Mesendoderm (in vitro differentiated cells): Measurements from ENCODE around the gene CD7.

ENCODE experiments used
- DNase-seq: peaks from one replicate; pipeline ENCODE4 v3.0.0; 2013
- H2AK5ac ChIP-seq: 2 replicates; pipeline ENCODE4 v1.6.1; 2013; ENCODE audit warnings: low read length, inconsistent platforms
- H2BK120ac ChIP-seq: 2 replicates; pipeline ENCODE4 v1.6.1; 2013; ENCODE audit warnings: low read depth, mild to moderate bottlenecking, low read length, moderate library complexity, mixed read lengths
- H2BK15ac ChIP-seq: replicated peaks from 2 replicates; pipeline ENCODE4 v1.6.1; 2013; ENCODE audit warnings: low read depth, mild to moderate bottlenecking, moderate library complexity
- H2BK5ac ChIP-seq: 2 replicates; pipeline ENCODE4 v1.6.1; 2013; ENCODE audit warnings: low read length, inconsistent platforms
- H3K18ac ChIP-seq: 2 replicates; pipeline ENCODE4 v1.6.1; 2013; ENCODE audit warnings: mild to moderate bottlenecking, low read length, mixed read lengths
- H3K23ac ChIP-seq: one replicate; pipeline ENCODE4 v1.6.1; 2013; ENCODE audit warnings: low read length
- H3K27ac ChIP-seq: 2 replicates; pipeline ENCODE4 v1.5.1; 2013; ENCODE audit warnings: low read depth, mild to moderate bottlenecking, inconsistent platforms, low read length, moderate library complexity
- H3K27me3 ChIP-seq: 2 replicates; pipeline ENCODE4 v1.6.1; 2013; ENCODE audit warnings: low read length, control low read depth, mild to moderate bottlenecking, inconsistent platforms; ENCODE audit not compliant: insufficient read depth, poor library complexity
- H3K36me3 ChIP-seq: 2 replicates; pipeline ENCODE4 v1.6.1; 2013; ENCODE audit warnings: low read length, inconsistent platforms; ENCODE audit not compliant: control insufficient read depth, insufficient read depth
- H3K4ac ChIP-seq: one replicate; pipeline ENCODE4 v1.6.1; 2013; ENCODE audit warnings: low read depth, mild to moderate bottlenecking, low read length, moderate library complexity
- H3K4me1 ChIP-seq: 2 replicates; pipeline ENCODE4 v1.6.1; 2013; ENCODE audit warnings: low read depth, low read length, inconsistent platforms; ENCODE audit not compliant: control insufficient read depth
- H3K4me2 ChIP-seq: 2 replicates; pipeline ENCODE4 v1.6.1; 2013; ENCODE audit warnings: low read length
- H3K4me3 ChIP-seq: 2 replicates; pipeline ENCODE4 v1.5.1; 2013; ENCODE audit warnings: mild to moderate bottlenecking, low read length
- H3K56ac ChIP-seq: one replicate; pipeline ENCODE4 v1.6.1; 2013; ENCODE audit warnings: low read length
- H3K79me1 ChIP-seq: 2 replicates; pipeline ENCODE4 v1.6.1; 2013; ENCODE audit warnings: low read length, inconsistent platforms
- H3K79me2 ChIP-seq: 2 replicates; pipeline ENCODE4 v1.6.1; 2013; ENCODE audit warnings: mild to moderate bottlenecking, low read length; ENCODE audit not compliant: control insufficient read depth, insufficient read depth
- H3K9ac ChIP-seq: 2 replicates; pipeline ENCODE4 v1.6.1; 2013; ENCODE audit warnings: low read length, inconsistent platforms
- H4K5ac ChIP-seq: one replicate; pipeline ENCODE4 v1.6.1; 2013; ENCODE audit warnings: low read length
- H4K8ac ChIP-seq: one replicate; pipeline ENCODE4 v1.6.1; 2013; ENCODE audit warnings: low read depth, mild to moderate bottlenecking, control low read depth, low read length, moderate library complexity
- WGBS: extraction: QIAGEN DNeasy Blood & Tissue Kit; methylation state at CpG from one replicate; pipeline ENCODE4 v1.1.7; 2013; ENCODE audit warnings: low lambda C conversion rate, missing lambda C conversion rate; ENCODE audit not compliant: insufficient coverage; ENCODE audit errors: extremely low coverage; 5-methylcytosine and 5-hydroxymethylcytosine counted together

CD7 gene

DNA sequence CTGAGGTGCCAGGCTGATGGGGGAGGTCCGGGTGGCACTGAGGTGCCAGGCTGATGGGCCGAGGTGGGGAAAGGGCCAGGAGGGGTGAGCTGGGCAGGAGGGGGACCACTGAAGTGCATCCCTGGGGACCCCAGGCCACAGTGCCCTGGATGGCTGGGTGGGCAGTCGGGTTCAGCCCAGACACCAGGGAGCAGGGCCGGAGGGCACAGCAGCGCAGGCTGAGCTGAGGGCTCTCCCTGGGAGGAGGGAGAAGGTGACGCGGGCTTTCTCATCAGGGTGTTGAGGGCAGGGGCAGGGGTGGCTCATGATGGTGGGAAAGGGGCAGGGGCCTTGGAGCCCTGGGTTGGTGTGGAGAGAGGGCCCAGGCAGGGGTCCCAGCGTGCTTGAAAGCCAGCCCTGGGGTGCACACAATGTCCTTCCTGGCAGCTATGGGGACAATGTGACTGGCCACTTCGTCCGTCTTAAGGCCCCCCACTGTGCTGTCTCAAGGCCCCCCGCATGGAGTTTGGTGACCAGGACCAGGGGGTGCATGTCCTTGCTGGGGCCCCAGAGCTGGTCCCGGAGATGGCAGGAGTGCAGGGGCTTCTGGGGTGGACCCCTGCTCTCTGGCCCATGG, 16.0 kb downstream of the CD7 start:
- no peak for DNase-seq
- no peak overlapping the region for H3K23ac ChIP-seq
- no peak overlapping the region for H3K18ac ChIP-seq
- no peaks in the 10 kb centered on the region for H3K79me2 ChIP-seq
- H2BK15ac ChIP-seq: no peak overlapping the region
- H3K79me1 ChIP-seq: no peaks in the 10 kb centered on the region
- no peak overlapping the region for H3K56ac ChIP-seq
- no peak overlapping the region for H2AK5ac ChIP-seq
- WGBS: no CpG with 5 or more reads among the region's 12 CpGs
- no peak overlapping the region for H4K5ac ChIP-seq
- H4K8ac ChIP-seq: no peak overlapping the region
- H3K27me3 ChIP-seq: no peaks in the 10 kb centered on the region
- H3K4ac ChIP-seq: no peak overlapping the region
- H3K27ac ChIP-seq: no peak overlapping the region
- no peak overlapping the region for H2BK5ac ChIP-seq
- no peak overlapping the region for H3K9ac ChIP-seq
- no peaks in the 10 kb centered on the region for H3K4me1 ChIP-seq
- no peaks in the 10 kb centered on the region for H3K36me3 ChIP-seq
- no peak overlapping the region for H3K4me3 ChIP-seq
- H3K4me2 ChIP-seq: no peak overlapping the region
- no peak overlapping the region for H2BK120ac ChIP-seq

DNA sequence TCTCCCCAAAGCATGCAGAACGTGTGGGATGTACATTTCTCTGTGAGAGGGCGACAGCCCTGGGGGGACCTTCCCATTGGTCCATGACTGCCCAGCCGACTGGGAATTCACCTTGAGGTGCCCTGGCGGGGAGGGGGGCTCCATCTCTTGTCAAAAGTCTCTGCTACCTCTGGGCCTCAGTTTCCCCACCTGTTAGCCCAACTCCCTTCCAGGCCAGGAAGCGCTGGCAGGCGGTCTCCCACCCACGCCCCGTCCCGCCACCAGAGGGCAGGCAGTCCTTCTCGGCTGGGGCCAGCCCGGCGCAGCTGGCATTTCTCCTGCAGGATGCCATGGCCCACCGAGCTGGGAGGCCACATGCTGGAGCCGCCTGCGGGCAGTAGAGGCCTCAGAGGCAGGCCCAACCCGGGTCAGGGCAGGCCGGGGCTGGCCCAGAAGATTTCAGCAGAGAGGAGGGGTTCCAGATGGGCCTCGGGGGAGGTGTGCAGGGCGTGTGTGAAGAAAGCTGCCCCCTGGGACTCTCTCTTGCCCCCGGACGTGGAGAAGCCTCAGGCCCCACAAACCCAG, 16.6 kb downstream of the CD7 start:
- Histone ChIP-seq H3K4me3 (no peak overlapping the region), H3K4me2 (no peak overlapping the region), H4K5ac (no peak overlapping the region), H3K9ac (no peak overlapping the region), H3K23ac (no peak overlapping the region), H3K27ac (no peak overlapping the region), H3K27me3 (no peaks in the 10 kb centered on the region), H2AK5ac (no peak overlapping the region), H3K4ac (no peak overlapping the region), H2BK5ac (no peak overlapping the region), H4K8ac (no peak overlapping the region), H3K79me1 (no peaks in the 10 kb centered on the region), H3K56ac (no peak overlapping the region), H3K79me2 (no peaks in the 10 kb centered on the region), H2BK15ac (no peak overlapping the region), H2BK120ac (no peak overlapping the region), H3K36me3 (no peaks in the 10 kb centered on the region), H3K18ac (no peak overlapping the region), H3K4me1 (no peaks in the 10 kb centered on the region)
- no CpG with 5 or more reads among the region's 21 CpGs for WGBS
- peak; percentile 35 for DNase-seq

DNA sequence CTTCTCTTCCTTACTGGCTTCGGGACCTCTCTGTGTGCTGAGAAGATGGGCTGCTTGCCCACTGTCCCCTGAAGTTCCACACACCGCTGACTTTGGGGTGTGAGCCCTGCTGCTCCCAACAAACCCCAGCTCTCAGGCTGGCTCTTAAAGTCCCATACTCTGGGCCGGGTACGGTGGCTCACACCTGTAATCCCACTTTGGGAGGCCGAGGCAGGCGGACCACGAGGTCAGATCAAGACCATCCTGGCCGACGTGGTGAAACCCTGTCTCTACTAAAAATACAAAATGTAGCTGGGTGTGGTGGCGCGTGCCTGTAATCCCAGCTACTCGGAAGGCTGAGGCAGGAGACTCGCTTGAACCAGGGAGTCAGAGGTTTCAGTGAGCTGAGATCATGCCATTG, 17.2 kb downstream of the CD7 start:
- Histone ChIP-seq H2BK5ac (no peak overlapping the region), H2BK120ac (no peak overlapping the region), H3K4ac (no peak overlapping the region), H3K79me1 (no peaks in the 10 kb centered on the region), H3K23ac (no peak overlapping the region), H3K27ac (no peak overlapping the region), H2AK5ac (no peak overlapping the region), H3K79me2 (no peaks in the 10 kb centered on the region), H3K56ac (no peak overlapping the region), H4K5ac (no peak overlapping the region), H3K4me1 (no peaks in the 10 kb centered on the region), H3K4me3 (no peak overlapping the region), H3K18ac (no peak overlapping the region), H3K27me3 (no peaks in the 10 kb centered on the region), H4K8ac (no peak overlapping the region), H3K36me3 (no peaks in the 10 kb centered on the region), H3K9ac (no peak overlapping the region), H3K4me2 (no peak overlapping the region), H2BK15ac (no peak overlapping the region)
- DNase-seq: no peak
- no CpG with 5 or more reads among the region's 13 CpGs for WGBS

GRCh38 chr17:82299452-82299851, 18.0 kb downstream of the CD7 start:
- WGBS: no CpG with 5 or more reads among the region's 10 CpGs
- H3K9ac ChIP-seq: no peak overlapping the region
- no peak overlapping the region for H2BK120ac ChIP-seq

GRCh38 chr17:82298538-82299421, 18.6 kb downstream of the CD7 start:
- H2BK5ac ChIP-seq: no peak overlapping the region
- no peak overlapping the region for H3K4me2 ChIP-seq
- H3K4ac ChIP-seq: no peak overlapping the region
- no peak for DNase-seq
- H3K56ac ChIP-seq: no peak overlapping the region
- no peak overlapping the region for H3K27ac ChIP-seq
- H2AK5ac ChIP-seq: no peak overlapping the region
- no peak overlapping the region for H3K18ac ChIP-seq
- H3K36me3 ChIP-seq: no peaks in the 10 kb centered on the region
- no CpG with 5 or more reads among the region's 27 CpGs for WGBS
- no peak overlapping the region for H3K4me3 ChIP-seq
- no peak overlapping the region for H4K5ac ChIP-seq
- H2BK15ac ChIP-seq: no peak overlapping the region
- H2BK120ac ChIP-seq: no peak overlapping the region
- no peaks in the 10 kb centered on the region for H3K27me3 ChIP-seq
- no peaks in the 10 kb centered on the region for H3K79me2 ChIP-seq
- no peaks in the 10 kb centered on the region for H3K4me1 ChIP-seq
- no peaks in the 10 kb centered on the region for H3K79me1 ChIP-seq
- no peak overlapping the region for H4K8ac ChIP-seq
- H3K23ac ChIP-seq: no peak overlapping the region
- H3K9ac ChIP-seq: no peak overlapping the region

More at GRCh38 chr17:82299452-82299851, 18.0 kb downstream of the CD7 start:
- Histone ChIP-seq H4K8ac (no peak overlapping the region), H2BK15ac (no peak overlapping the region), H3K27ac (no peak overlapping the region), H3K79me1 (no peaks in the 10 kb centered on the region), H3K4ac (no peak overlapping the region), H3K4me3 (no peak overlapping the region), H3K56ac (no peak overlapping the region), H2BK5ac (no peak overlapping the region), H3K36me3 (no peaks in the 10 kb centered on the region), H3K27me3 (no peaks in the 10 kb centered on the region), H4K5ac (no peak overlapping the region), H3K4me2 (no peak overlapping the region), H3K23ac (no peak overlapping the region), H2AK5ac (no peak overlapping the region), H3K18ac (no peak overlapping the region), H3K4me1 (no peaks in the 10 kb centered on the region), H3K79me2 (no peaks in the 10 kb centered on the region)
- DNase-seq: no peak
